AG09319 (cell line): Measurements from ENCODE around the gene USP47.

Experiments used
- DNase-seq: peaks from one replicate; pipeline ENCODE4 v3.0.0-alpha.2; 2010; ENCODE audit warnings: low read depth; ENCODE audit errors: extremely low read depth
- TF ChIP-seq, protein P1 (sequence below): IDR thresholded peaks from 2 replicates; pipeline ENCODE4 v1.5.1; 2011; ENCODE audit warnings: low read depth, mild to moderate bottlenecking, inconsistent platforms, low read length, moderate library complexity

The USP47 gene

DNA sequence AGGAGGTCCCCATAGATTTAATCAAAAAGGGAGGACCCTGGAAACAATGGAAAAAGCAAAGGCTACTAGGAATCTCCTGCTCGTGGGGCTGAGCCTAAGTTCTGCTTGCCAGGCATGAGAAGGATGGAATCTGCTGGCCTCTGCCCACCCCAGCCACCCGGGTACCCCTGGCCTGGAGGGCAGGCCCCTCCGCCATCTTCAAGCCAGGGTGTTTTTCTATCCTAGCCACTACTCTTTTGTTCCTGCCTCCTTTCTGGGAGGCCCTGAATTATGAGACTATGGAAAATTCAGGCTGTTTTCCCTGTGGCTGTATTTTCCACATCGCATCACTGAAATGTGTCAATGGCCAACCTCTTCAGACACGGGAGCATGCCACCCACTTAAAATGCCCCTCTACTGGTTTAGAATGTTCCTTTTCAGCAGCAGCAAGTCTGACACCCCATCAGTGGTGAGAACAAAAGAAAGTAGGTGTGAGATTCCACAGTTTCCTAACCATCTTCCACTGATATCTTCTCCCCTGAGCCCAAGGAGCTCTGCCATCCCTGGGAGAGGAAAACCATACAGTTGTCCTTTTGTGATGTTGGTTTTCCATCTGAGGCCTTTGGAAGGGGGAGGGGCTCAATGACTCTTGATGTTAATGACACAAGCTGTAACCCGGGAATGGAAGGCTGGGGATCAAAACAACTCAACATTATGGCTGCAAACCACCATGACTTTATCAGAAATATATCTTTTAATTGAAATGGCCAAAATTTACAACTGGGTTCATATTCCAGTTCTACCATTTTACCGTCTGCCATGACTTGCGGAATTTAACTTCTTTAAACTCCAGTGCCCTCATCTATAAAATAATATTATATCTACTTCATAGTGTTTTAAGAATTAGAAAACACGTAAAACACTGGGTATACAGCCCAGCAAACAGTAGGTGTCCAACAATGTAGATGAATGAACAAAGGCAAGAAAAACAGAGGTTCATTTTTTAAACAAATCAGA, 144.5 kb downstream of the USP47 start:
- TF ChIP-seq, protein P1, sequence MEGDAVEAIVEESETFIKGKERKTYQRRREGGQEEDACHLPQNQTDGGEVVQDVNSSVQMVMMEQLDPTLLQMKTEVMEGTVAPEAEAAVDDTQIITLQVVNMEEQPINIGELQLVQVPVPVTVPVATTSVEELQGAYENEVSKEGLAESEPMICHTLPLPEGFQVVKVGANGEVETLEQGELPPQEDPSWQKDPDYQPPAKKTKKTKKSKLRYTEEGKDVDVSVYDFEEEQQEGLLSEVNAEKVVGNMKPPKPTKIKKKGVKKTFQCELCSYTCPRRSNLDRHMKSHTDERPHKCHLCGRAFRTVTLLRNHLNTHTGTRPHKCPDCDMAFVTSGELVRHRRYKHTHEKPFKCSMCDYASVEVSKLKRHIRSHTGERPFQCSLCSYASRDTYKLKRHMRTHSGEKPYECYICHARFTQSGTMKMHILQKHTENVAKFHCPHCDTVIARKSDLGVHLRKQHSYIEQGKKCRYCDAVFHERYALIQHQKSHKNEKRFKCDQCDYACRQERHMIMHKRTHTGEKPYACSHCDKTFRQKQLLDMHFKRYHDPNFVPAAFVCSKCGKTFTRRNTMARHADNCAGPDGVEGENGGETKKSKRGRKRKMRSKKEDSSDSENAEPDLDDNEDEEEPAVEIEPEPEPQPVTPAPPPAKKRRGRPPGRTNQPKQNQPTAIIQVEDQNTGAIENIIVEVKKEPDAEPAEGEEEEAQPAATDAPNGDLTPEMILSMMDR, result no peak
- DNase-seq, result no peak

DNA sequence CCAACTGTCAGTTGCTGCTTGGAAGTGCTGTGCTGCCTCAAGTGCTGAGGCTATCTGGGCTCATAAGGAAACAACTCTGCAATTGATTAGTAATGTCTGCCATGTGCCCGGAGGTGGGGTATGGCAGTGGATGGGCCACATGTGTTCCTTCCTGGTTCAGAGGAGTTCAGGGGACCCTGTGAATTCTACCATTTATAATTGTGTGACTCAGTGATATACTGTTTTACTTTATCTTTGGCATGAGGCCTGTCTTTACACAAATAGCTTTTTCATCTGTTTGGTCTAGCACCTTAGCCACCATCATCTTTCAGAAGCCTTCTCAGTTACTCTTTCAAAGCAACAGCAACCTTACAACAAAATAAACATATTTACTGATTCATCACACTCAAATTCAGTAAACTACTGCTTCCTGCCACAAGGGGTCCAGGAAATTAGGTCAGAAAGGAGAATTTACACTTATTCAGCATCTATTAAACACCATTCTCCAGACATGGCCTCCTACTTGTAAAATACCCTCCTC, 145.8 kb downstream of the USP47 start:
- TF ChIP-seq, protein P1, result peak; percentile 35
- no peak for DNase-seq

DNA sequence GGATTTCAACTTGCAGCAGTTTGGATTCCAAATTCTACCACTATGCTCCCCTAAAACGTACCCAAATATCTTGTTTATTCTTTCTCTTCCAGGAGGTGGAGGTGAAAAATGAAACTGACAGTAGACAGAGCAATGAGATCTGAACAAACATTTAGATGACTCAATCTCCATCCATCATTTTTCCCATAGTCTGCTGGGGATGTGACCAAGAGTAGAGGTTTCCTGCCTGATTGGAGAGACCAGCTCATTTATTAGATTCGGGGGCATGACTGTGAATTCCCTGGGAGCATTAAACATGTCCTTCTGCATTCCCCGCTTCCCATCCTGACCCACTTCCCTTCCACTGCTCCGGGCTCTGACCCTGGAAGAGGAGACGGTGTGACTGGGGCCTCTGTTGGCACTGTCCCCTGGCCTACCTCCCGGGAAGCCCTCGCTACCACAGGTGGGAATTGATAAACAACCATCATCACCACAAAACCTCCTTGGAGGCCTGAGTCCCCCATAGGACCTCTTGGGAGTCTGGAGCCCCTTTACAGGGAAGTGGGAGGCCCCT, 146.4 kb downstream of the USP47 start:
- DNase-seq, result no peak
- TF ChIP-seq, protein P1, result no peak

DNA sequence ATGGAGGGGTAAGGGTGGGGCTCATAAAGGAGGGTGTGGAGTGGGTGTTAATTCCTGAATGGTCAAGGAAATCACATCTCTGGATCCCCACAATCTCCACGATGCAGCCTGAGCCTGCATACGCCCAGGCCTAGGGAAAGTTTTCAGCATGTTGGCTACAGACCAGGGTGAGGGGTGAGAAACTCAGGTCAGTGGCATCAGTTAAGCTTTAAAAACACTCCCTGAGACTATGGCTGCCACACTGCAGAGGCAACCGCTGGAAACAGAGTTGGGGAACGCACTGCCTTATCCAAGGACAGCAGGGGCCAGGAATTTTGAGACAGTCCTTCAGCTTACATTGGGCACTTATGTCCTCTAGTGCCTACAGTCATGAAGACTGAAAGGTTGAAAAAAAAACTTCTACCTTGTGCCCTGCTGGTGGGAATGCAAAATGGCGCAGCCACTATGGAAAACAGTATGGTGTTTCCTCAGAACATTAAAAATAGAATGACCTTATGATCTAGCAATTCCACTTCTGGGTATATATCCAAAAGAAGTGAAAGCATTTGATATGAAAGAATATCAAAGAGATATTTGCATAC, 147.0 kb downstream of the USP47 start:
- no peak for DNase-seq
- TF ChIP-seq, protein P1, result no peak; the same call in 1 of the 2 replicates

DNA sequence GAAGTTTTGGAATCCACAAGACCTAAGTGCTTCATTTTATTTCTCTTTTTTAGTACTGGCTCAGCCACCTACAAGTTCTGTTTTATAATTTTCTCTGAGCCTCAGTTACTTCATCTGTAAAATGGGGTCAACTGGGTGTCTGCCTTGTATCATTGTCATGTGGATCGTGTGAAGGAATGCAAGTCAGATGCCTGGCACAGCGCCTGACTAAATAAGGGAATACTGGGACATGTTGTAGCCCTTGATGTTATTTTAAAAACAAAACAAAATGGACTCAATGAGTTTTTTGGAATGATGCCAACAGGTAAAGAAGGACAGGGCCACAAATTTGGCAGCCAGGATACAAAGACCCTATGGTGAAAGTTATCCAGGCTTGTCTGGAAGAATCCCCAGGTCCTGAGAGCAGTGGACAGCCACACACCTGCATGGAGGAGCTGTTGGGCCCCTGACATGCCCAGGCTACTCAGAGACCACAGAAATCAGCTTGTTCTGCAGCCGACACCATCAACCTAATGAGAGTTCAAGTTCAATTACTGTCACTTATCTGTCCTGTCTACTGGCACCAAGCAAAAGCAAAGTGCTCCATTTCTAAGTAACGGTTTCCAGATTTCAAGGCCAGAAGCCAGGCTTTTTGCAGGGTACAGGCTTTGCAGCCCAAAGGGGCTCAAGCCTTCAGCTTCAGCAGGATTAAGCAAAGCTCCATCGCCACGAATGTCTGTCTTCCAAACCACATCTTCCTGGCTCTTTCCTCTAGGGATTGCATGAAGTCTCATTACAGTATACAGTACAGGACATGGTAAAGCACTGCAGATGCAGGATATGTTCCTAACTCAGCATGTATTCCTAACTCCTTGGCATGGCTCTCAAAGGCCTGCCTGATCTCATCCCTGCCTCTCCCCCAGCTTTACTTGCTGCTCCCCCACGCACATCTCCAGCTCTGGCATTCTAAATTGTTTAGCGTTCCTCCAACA, 148.3 kb downstream of the USP47 start:
- TF ChIP-seq, protein P1, result no peak

DNA sequence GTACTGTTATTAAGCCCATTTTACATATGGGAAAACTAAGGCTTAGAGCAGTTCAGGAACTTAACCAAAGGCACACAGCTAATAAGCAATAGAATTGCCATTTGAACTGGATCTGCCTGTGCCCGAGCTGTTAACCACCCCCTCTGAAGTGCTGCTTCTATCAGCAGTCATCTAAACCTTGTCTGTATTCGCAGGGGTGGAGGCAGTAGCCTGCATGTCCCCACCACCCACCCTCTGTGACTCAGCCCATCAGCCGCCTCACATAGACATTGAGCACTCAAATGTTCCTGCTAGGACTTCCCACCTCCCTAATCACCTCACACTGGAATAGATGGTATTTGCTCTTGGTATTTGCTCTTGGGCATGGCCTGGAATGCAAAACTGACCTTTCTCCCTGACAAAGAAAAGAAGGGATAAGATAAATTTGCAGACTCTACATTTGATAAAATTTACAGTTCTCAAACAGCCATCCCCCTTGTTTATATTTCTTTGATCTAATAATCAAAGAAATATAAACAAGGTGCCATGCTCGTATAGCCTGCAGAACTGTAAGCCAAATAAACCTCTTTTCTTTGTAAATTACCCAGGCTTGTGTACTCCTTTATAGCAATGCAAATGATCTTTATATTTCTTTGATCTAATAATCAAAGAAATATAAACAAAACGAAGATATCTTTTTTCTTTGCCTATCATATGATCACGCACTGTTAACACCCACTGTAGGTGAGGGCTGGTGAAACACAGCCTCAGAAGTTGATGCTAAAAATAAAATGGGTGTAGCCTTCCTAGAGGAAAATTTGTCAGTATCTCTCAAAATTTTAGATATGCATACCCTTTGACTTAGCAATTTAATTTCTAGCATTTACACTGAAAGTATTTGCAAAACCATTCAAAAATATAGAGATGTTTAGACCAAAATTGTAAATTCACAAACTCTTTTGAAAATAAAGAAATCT, 150.8 kb downstream of the USP47 start:
- DNase-seq, result no peak
- TF ChIP-seq, protein P1, result no peak

More for the DNA sequence above, 148.3 kb downstream of the USP47 start:
- DNase-seq, result peak; percentile 64
